Measurements from ENCODE around the gene USP19.

DNA sequence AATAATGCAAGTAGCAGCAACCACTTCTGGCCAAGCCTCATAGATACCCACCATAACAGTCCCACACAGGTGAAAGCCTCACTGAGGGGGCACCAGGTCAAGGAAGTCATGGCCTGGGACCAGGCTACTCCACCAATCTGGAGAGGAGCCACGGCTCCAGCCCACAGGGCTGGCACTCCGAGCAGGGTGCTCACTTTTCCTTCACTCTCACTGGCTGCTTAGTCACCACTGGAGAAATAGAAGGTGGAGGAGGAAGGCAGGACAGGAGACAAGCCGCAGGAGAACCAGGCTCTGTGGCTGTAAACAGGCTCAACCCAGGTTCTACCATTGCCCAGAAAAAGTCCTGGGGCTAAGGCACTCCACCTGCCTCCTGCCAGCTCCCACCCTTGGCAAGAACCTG, 1.2 kb downstream of the USP19 start:
- TF ChIP-seq POLR2A (IDR thresholded peaks at IDR 0.05; ENCODE audit: low read depth, low read length), result no peak
- TF ChIP-seq POLR2AphosphoS5 (IDR thresholded peaks at IDR 0.05; ENCODE audit: low read depth, low read length), result no peak

Measured in GM12892 (cell line).